ENCODE results near the gene CD248.
"Not testable (repeated sequence)": the region's sequence is repeated elsewhere in the genome, so short reads cannot be mapped to it uniquely, and the experiment has no call there.

The CD248 gene

DNA sequence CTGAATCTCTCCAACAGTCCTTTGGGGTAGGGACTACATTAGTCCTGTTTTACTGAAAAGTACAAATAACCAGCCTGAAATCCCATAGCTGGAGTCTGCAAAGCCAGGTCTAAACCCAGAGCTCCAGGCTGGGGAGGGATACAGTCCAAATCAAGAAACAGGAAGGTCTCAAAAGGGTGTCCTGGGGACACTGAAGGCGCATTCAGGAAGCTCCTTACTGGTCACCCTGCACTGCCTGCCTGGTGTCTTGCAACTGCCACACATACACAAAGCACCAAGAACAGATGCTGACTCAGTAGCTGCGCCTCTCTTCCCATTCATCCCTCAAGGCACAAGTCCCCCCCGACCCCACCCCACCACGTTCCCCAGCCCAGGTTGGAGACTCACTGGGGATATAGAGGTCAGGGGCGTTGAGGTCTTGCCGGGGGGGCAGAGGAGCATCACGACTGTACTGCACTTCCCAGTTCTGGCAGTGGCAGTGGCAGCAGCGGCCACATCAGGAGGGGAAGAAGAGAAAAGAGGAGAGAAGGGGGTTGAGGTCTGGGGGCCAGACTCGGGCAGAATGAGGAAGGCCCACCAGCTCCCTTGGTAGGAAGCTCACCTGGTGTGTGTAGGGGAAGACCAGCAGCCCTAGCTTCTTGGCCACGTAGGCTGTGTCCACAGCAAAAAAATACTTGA lies 29.5 kb downstream of the CD248 start:
- no peak for DNase-seq

GRCh38 chr11:66286699-66287098 lies 30.1 kb downstream of the CD248 start:
- no peak for DNase-seq

DNA sequence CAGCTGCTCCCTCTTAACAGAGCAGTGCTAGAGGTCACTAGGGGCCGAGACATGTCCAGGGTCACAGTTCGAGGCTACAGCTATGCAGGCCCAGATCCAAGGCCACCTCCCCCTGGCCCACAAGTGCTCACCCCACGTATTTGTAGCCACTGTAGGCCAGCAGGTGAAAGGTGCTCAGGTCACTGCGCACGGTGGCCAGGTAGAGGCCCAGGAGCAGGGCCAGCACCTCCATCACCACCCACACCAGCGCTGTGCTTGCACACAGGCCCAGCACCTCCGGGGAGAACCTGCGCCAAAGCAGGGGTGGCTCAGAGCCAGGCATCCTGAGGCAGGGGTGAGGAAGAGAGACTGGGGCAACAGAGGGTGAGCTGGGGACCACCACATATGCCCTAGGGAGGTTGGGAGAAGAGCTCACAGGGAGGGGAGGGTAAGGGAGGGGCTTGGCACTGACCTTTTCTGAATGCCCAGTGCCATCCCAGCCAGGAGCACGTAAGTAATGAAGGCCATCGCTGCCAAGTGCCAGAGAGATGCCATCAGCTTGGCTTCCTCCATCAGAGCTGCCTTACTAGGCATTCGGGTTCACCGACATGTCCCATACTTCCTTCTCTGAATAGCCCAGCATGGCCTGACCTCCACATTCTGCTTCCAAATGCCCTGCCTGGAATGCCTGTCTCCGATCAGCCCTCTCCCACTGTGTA lies 31.4 kb downstream of the CD248 start:
- DNase-seq = no peak

GRCh38 chr11:66284526-66285078 lies 32.2 kb downstream of the CD248 start:
- DNase-seq = no peak

GRCh38 chr11:66283461-66284105 lies 33.3 kb downstream of the CD248 start:
- no peak for DNase-seq

- DNase-seq = peak; percentile 96
Measured at GRCh38 chr11:66282468-66283455, 34.1 kb downstream of the CD248 start.

- DNase-seq = no peak
Measured at GRCh38 chr11:66281776-66282467, 34.9 kb downstream of the CD248 start.

DNA sequence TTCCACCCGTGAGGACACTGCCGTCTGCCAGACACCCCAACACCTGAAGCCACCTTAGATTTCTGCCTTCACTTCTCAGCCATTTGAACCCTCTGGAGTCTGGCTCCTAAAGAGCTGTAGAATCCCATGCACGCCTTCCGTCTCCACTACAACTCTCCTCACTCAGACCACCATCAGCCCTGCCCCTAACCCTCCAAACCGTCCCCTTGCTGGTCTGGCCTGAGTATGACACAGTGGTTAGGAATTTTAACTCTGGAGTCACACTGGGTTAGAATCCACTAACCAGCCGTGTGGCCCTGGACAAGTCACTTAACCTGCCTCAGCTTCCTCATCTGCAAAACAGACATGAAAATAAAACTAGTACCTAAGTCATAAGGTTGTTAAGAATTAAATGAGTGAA lies 35.8 kb downstream of the CD248 start:
- DNase-seq = no peak

- DNase-seq = no peak
Measured at GRCh38 chr11:66280428-66280827, 36.4 kb downstream of the CD248 start.

GRCh38 chr11:66279092-66279734 lies 37.6 kb downstream of the CD248 start:
- DNase-seq = no peak

DNA sequence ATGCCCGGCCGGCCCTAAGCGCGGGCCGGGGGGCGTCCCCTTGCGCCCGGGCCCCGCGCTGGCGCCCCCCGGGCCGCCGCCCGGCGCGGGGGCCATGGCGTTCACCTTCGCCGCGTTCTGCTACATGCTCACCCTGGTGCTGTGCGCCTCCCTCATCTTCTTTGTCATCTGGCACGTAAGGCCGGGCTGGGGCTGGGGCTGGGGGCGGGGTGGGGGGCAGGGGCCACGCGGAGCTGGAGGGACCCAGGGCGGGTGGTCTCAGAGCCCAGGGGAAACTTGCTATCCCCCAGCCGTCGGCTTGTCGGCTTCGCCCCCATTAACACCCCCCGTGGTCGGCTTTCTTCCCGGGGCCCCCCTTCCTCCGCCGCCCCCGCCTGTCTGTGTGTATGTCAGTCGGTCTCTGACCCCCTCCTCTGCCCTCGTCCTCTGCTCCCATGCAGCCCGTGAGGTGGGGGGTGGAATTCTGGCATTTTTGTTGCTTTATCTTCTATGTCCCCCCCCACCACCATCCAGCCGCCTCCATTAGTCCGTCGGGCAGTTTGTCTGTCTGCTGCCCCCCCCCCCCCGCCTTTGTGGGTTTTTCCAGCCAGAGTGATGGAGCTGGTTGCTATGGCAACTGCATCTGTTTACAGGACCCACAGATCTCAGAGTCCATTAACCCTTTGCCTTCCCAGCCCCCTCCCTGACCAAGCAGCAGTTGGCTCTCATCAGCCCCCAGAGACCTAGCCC lies 38.3 kb downstream of the CD248 start:
- no peak for DNase-seq

- DNase-seq = no peak
Measured at GRCh38 chr11:66277471-66278362, 39.1 kb downstream of the CD248 start, which contains the start of gene CNIH2. CNIH2 (plus strand) TSS chr11:66278175; CDS start chr11:66278457, 282 bp downstream.

GRCh38 chr11:66277064-66277463 lies 39.8 kb downstream of the CD248 start:
- not testable (repeated sequence) for DNase-seq

DNA sequence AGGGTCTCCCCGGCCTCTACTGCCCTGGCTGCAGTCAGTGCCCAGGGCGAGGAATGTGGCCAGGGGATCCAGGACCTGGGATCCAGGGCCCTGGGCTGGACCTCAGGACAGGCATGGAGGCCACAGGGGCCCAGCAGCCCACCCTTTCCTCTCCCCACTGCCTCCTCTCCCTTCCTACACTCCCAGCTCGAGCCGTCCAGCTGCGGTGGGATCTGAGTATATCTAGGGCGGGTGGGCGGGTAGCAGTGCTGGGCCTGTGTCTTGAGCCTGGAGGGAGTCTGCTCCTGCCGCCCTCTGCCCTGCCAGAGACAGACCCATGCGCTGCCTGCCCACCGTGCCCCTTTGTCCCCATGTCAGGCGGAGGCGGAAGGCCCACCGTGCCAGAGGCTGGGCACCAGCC lies 40.2 kb downstream of the CD248 start:
- DNase-seq = not testable (repeated sequence)

DNA sequence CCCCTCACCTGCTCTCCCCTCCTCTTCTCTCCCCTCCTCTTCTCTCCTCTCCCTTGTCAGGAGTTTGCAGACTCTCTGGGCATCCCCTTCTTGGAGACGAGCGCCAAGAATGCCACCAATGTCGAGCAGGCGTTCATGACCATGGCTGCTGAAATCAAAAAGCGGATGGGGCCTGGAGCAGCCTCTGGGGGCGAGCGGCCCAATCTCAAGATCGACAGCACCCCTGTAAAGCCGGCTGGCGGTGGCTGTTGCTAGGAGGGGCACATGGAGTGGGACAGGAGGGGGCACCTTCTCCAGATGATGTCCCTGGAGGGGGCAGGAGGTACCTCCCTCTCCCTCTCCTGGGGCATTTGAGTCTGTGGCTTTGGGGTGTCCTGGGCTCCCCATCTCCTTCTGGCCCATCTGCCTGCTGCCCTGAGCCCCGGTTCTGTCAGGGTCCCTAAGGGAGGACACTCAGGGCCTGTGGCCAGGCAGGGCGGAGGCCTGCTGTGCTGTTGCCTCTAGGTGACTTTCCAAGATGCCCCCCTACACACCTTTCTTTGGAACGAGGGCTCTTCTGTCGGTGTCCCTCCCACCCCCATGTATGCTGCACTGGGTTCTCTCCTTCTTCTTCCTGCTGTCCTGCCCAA lies 40.7 kb downstream of the CD248 start:
- no peak for DNase-seq

DNA sequence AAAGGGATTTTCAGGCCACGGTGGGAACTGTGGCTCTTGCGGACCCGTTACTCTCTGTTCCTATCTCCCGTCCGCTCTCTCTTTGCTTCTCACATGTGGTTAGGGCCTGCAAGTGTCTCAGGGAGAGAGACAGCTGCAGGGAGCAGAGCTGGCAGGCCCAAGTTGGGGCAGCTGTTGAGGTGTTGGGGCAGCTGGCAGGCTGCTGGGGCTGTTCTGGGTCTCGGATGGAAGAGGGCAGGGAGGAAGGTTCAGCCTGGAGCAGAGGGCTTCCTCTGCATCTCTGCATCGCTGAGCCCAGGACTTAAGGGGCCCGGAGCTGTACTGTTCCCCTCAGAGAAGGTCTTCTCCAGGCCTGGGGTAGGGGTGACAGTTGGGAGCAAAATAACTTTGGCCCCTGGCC lies 41.4 kb downstream of the CD248 start:
- no peak for DNase-seq

GRCh38 chr11:66274219-66274618 lies 42.6 kb downstream of the CD248 start:
- no peak for DNase-seq

GRCh38 chr11:66272596-66272995 lies 44.2 kb downstream of the CD248 start:
- no peak for DNase-seq

DNA sequence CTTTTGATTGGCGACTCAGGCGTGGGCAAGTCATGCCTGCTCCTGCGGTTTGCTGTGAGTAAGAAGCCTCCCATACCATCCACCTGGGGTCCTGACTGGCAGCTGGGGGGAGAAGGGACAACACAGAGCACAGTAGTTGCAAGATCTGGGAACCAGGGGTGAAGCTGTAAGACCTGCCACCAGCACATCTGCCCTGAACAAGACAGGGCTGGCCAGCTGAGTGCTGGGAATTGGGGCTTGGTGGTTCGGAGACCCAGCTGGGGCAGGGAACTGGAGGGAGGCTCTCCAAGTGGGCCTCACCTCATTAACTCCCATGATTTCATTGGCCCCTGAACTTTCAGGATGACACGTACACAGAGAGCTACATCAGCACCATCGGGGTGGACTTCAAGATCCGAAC lies 45.0 kb downstream of the CD248 start:
- no peak for DNase-seq

Measured in activated T-cell treated with anti-CD3 and anti-CD28 coated beads for 4 hours (primary cell).